ENCODE data around the gene AGER.
"Not testable (repeated sequence)": the region's sequence is repeated elsewhere in the genome, so short reads cannot be mapped to it uniquely, and the experiment has no call there.

The AGER gene

DNA sequence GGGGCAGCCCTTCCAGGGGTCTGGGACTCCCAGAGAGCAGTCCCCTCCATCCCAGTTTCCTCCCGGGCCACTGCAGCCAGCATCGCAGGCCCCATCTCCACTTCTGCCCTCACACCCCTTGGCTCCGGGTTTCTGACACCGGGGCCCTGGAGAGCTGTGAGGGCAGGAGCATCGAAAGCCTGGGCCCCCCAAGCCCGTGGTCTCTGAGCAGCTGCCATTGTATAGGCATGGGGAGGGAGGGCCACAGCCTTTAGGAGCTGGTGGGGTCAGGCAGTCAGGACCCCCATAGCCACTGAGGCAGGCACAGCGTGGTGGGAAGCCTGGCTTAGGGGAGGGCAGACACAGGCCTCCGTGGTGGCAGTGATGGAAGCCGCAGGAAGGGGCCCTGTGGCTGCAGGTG, 18.1 kb upstream of the AGER start:
- no peak for DNase-seq (ENCODE audit: low read depth, low spot score)
- no peak overlapping the region for H3K4me3 ChIP-seq (ENCODE audit: low read length)

DNA sequence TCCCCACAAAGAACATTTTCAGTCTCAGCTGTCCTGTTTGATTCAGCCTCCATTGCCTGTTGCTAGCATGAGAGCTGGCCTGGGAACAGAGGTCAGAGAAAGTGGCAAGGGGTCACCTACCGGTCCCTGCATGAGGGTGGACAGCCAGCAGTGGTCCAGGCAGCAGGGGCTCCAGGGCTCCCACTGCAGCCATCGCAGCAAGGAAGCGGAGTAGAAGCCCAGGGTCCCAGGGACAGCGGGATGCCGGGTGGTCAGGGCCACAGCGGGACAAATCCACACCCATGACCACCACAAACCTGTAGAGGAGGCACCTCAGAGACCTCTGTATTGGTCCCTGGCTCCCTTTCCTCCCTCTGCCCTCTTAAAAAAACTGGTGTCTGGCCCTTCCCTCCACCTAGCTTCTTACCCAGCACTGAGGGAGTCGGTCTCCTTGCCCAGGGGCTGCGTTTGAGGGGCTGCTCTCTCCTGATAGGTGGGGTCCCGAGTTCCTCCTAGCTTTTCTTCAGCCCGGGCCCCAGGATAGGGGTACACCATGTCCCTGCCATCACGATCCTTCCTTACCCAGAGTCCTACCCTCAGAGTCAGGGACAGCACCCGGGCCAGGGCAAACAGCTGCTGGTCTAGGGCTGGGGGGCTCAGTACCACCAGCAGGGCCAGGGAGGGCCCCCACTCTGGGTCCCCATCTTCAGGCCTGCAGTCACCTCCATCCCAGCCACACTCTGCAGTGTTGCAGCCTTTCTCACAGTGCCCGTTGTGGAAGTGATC, 16.8 kb upstream of the AGER start:
- DNase-seq (ENCODE audit: low read depth, low spot score): no peak
- no peak overlapping the region for H3K4me3 ChIP-seq (ENCODE audit: low read length)

GRCh38 chr6:32198866-32199265, 14.8 kb upstream of the AGER start:
- no peak for DNase-seq (ENCODE audit: low read depth, low spot score)
- H3K4me3 ChIP-seq (ENCODE audit: low read length): no peak overlapping the region

GRCh38 chr6:32198345-32198696, 14.3 kb upstream of the AGER start:
- no peak for DNase-seq (ENCODE audit: low read depth, low spot score)
- H3K4me3 ChIP-seq (ENCODE audit: low read length): no peak overlapping the region

- DNase-seq (ENCODE audit: low read depth, low spot score): no peak
- peak overlapping the region; percentile 98 for H3K4me3 ChIP-seq (ENCODE audit: low read length)
Measured at GRCh38 chr6:32196682-32197616, 12.9 kb upstream of the AGER start.

GRCh38 chr6:32195902-32196681, 12.0 kb upstream of the AGER start:
- DNase-seq (ENCODE audit: low read depth, low spot score): no peak
- peak overlapping the region; percentile 98 for H3K4me3 ChIP-seq (ENCODE audit: low read length)

DNA sequence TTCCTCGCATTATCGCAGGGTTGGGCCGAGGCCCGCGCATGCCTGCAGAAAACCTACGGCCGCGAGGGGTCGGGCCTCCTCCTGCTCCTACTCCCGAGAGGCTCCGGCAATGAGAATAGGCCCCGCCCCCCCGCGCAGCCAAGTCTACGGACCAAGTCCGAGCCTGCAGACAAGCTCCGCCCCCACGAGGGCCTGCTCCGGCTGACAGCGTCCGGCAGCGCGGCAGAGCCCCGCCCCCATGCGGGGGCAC, 11.5 kb upstream of the AGER start:
- H3K4me3 ChIP-seq (ENCODE audit: low read length): peak overlapping the region; percentile 98
- DNase-seq (ENCODE audit: low read depth, low spot score): peak; percentile 98

GRCh38 chr6:32194825-32195651, 11.0 kb upstream of the AGER start:
- H3K4me3 ChIP-seq (ENCODE audit: low read length): peak overlapping the region; percentile 98
- DNase-seq (ENCODE audit: low read depth, low spot score): peak; percentile 68

DNA sequence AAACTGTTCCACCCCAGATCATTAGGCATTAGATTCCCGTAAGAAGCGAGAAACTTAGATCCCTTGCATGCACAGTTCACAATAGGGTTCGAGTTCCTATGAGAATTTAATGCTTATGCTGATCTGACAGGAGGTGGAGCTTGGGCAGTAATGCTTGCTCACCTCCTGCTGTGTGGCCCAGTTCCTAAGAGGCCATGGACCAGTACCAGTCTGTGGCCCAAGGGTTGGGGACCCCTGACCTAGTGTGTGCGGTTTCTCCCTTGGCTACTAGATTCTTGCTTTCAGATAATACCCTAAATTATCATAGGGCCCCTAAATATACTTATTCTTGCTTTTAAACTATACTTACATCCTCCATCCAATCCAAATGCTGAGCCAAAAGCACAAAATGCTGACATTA, 10.3 kb upstream of the AGER start:
- peak overlapping the region; percentile 98; the same call in 1 of the 2 replicates for H3K4me3 ChIP-seq (ENCODE audit: low read length)
- DNase-seq (ENCODE audit: low read depth, low spot score): no peak

- H3K4me3 ChIP-seq (ENCODE audit: low read length): peak overlapping the region; percentile 62
- DNase-seq (ENCODE audit: low read depth, low spot score): not testable (repeated sequence)
Measured at GRCh38 chr6:32193096-32193495, 9.0 kb upstream of the AGER start.

GRCh38 chr6:32192608-32193039, 8.6 kb upstream of the AGER start, which contains the start of gene GPSM3:
Gene GPSM3, minus strand, starts transcription at chr6:32192643. Its CDS starts 130 bp downstream, at chr6:32192513.
- peak within 1 kb of the TSS; percentile 62 for H3K4me3 ChIP-seq (ENCODE audit: low read length)

DNA sequence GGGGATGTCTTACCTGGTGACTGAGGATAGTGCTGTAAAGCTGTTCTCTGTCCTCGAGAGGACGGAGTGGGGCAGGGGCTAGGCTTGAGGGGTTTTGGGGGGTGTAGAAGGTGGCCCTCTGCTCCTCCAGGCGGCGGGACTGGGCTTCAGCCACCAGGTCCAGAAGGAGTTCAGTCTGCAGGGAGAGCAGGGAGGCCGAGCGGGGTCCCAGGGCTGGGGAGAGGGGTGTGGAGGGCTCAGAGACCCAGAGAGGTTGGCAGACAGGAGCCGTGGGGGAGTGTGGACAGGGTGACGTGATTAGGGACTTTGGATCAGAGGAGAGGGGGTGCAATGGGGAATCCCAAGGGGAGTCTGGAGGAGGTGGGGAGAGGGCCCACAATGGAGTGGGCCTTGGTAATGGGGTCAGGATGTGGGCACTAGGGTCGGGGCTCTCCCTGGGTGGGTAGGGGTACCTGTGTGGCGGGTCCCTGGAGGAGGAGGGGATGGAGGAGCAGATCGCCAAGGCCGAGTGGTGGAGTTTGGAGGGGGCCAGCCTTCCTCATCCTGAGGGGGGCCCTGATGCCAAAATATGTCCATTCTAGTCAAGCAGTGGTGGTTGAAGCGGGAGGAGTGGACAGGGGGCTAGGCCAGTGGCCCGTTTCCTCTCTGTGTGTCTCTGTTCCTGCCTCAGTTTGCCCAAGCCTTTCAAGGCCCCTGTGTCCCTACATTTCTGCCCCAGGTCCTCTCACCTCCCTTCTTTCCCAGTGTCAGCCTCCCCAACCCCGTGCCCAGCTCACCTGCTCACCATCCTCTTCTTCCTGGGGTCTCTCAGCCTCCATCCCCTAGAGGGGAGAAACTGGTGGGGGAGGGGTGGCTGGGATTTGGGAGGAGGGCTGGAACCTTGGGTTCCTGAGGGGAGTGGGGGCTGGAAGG, 7.9 kb upstream of the AGER start:
- DNase-seq (ENCODE audit: low read depth, low spot score): no peak
- peak overlapping the region; percentile 62 for H3K4me3 ChIP-seq (ENCODE audit: low read length)

More at GRCh38 chr6:32192608-32193039, 8.6 kb upstream of the AGER start, which contains the start of gene GPSM3:
- DNase-seq (ENCODE audit: low read depth, low spot score): peak; percentile 87

- peak overlapping the region; percentile 62 for H3K4me3 ChIP-seq (ENCODE audit: low read length)
- DNase-seq (ENCODE audit: low read depth, low spot score): no peak
Measured at GRCh38 chr6:32190911-32191677, 7.0 kb upstream of the AGER start.

DNA sequence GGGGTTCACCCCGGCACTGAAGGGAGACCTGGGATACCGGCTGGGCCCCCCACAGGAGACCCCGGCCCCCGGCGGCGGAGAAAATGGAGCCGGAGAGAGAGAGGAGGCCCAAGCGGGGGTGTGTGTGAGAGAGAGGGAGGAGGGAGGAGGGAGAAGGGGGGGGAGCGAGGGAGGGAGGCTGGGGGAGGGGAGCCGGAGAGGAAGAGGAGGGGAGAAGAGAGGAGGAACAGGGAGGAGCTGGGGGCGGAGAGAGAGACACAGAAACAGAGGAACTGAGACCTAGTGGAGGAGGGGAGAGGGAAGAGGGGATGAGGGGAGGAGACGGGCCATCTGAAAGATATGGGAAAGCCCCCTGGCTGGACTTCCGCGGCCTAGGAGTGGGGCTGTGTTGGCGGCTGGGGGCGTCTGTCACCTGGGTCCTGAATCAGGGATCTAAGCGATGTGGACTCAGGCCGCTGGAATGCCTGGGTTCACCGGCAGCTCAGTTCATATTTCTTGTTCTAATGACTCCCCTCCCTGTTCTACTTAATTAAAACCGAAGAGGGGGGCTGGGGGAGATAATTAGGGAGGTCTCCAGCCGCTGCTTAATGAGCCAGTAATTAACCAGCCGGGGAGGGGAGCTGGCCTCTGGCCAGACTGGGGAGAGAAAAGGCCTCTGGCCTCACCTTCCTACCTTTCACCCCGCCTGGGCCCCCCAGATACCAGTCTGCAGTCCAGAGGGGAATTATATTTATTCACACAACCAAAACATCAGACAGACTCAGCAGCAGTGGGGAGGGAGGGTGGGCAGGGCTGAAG, 6.2 kb upstream of the AGER start, which contains the start of gene PBX2:
TSS of gene PBX2 (minus strand) at position 149 of the 798 bp plus-strand sequence. CDS start 287 bp downstream, outside the sequence.
- peak within 1 kb of the TSS; percentile 64 for H3K4me3 ChIP-seq (ENCODE audit: low read length)
- peak; percentile 90 for DNase-seq (ENCODE audit: low read depth, low spot score)

GRCh38 chr6:32189742-32190053, 5.6 kb upstream of the AGER start:
- DNase-seq (ENCODE audit: low read depth, low spot score): no peak
- peak overlapping the region; percentile 64 for H3K4me3 ChIP-seq (ENCODE audit: low read length)

DNA sequence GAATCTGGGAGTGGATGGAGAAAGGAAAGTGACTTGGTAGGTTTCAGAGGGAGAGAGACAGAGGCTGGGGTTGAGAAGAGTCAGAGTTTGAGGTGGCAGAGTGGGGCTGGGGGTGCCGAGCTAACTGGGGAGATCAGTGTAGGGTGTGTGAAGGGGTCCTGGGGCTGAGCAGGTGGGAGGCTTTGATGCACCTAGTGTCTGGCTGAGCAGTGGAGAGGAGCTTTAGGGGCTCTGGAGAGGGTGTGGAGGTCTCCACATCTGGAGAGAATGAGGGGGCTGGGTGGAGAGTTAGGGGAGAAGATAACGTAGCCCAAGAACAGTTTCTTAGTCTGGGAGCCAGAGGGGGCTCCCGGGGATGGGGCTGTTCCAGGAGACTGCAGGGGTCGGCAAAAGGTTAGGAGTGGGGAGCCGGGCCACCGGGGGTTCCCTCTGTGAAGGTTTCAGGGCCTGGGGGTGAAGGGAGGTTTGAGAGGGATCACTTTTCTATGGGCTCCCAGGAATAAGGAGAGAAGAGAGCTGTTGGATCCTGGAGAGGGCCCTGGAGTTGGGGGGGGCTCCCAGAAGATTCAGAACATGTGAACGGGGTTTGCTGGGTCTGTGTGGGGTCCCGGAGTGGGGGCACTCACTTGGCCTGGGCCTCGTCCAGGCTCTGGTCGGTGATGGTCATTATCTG, 5.2 kb upstream of the AGER start:
- no peak for DNase-seq (ENCODE audit: low read depth, low spot score)
- peak overlapping the region; percentile 64 for H3K4me3 ChIP-seq (ENCODE audit: low read length)

Measured in Jurkat, Clone E6-1 (cell line).